ENCODE data around the gene UPF1.

Gene UPF1

GRCh38 chr19:18878058-18878797 lies 46.5 kb downstream of the UPF1 start:
- DNase-seq = no peak

- DNase-seq = no peak
These were observed 47.3 kb downstream of the UPF1 start for GRCh38 chr19:18878858-18879578.

GRCh38 chr19:18879579-18880373 lies 48.0 kb downstream of the UPF1 start:
- DNase-seq = no peak

- no peak for DNase-seq
These were observed 49.7 kb downstream of the UPF1 start for GRCh38 chr19:18881491-18881890.

GRCh38 chr19:18883526-18884304 lies 52.0 kb downstream of the UPF1 start:
- no peak for DNase-seq

- DNase-seq = no peak
These were observed 55.2 kb downstream of the UPF1 start for GRCh38 chr19:18886972-18887371.

GRCh38 chr19:18889949-18890745 lies 58.4 kb downstream of the UPF1 start:
- no peak for DNase-seq

- no peak for DNase-seq
These were observed 62.0 kb downstream of the UPF1 start for GRCh38 chr19:18893587-18894253.

GRCh38 chr19:18894254-18895037 lies 62.7 kb downstream of the UPF1 start:
- DNase-seq = peak; percentile 93

- DNase-seq = peak; percentile 34
These were observed 63.5 kb downstream of the UPF1 start for GRCh38 chr19:18895038-18895823.

GRCh38 chr19:18895824-18896341 lies 64.1 kb downstream of the UPF1 start, which contains the start of gene CERS1:
TSS of gene CERS1 (minus strand) at chr19:18896158. CDS start at chr19:18896072, 86 bp downstream.
- DNase-seq = peak; percentile 48

- no peak for DNase-seq
These were observed 64.7 kb downstream of the UPF1 start for GRCh38 chr19:18896421-18896841.

GRCh38 chr19:18897094-18898029 lies 65.6 kb downstream of the UPF1 start:
- DNase-seq = no peak

GRCh38 chr19:18898081-18898606 lies 66.4 kb downstream of the UPF1 start:
- no peak for DNase-seq

- DNase-seq = no peak
These were observed 67.0 kb downstream of the UPF1 start for GRCh38 chr19:18898607-18899408.

GRCh38 chr19:18899624-18900560 lies 68.1 kb downstream of the UPF1 start:
- DNase-seq = no peak

All from COR-L47 (cell line).